Activated naive CD4-positive, alpha-beta T cell treated with anti-CD3 and anti-CD28 coated beads, Interleukin-2, amount 50 U/mL, for 24 hours (primary cell): ENCODE measurements around the gene ODAPH.
"Not testable (repeated sequence)": the region's sequence is repeated elsewhere in the genome, so short reads cannot be mapped to it uniquely, and the experiment has no call there.

Source experiments
- H3K27ac Mint-ChIP-seq: one replicate; pipeline ENCODE4 v1.8.0; 2021; ENCODE audit warnings: mild to moderate bottlenecking, mixed read lengths
- H3K27me3 Mint-ChIP-seq: one replicate; pipeline ENCODE4 v1.8.0; 2021; ENCODE audit warnings: mixed read lengths
- H3K36me3 Mint-ChIP-seq: one replicate; pipeline ENCODE4 v1.8.0; 2021; ENCODE audit warnings: mixed read lengths
- H3K4me1 Mint-ChIP-seq: one replicate; pipeline ENCODE4 v1.8.0; 2021; ENCODE audit warnings: mixed read lengths
- H3K4me3 Mint-ChIP-seq: one replicate; pipeline ENCODE4 v1.8.0; 2021; ENCODE audit warnings: mild to moderate bottlenecking, mixed read lengths
- H3K9me3 Mint-ChIP-seq: one replicate; pipeline ENCODE4 v1.8.0; 2021; ENCODE audit warnings: mixed read lengths

The ODAPH gene, protein sequence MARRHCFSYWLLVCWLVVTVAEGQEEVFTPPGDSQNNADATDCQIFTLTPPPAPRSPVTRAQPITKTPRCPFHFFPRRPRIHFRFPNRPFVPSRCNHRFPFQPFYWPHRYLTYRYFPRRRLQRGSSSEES

DNA sequence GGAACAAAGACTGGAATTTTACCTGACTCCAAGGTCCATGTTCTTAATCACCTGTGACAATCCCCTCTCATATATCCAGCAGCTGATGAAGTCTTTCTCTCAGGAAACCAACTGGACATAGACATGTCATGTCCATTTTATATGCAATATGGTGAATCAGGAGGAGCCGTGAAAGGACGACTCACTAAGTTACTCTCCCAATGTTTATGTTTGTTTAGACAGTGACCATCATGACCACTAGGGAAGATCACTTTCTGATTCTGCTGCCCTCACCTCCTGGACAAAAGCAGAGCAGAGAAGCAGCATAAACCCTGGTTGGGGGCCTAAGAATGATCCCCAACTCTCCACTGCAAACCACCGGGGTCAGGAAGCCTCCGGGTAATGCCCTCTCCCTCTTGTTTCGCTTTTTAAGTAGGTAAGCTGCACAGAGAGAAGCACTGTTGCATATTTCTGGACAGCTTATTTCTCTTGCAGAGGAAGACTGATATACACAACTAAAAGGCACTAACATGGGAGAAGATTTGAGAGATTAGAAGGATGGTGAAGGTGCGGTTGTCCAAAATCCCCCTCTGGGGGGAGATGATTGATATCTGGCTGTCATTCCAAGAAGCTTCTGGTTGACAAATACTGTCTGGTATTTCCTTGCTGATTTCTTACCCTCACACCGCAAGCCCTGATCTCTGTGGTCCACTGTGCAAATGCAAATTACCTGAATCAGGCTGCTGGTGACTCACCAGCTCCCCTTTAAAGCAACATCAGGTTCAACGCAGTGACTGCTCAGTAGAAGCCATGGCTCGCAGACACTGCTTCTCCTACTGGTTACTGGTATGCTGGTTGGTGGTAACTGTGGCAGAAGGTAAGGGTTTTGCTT, at the start of gene ODAPH:
TSS of gene ODAPH (plus strand) at position 773 of the 871 bp plus-strand sequence. CDS start at position 790, 17 bp downstream.
- Mint-ChIP-seq H3K4me1 (no peaks in the 10 kb centered on the region), H3K9me3 (no peaks in the 10 kb centered on the region), H3K27me3 (peaks cover 7% of the 10 kb centered on the region), H3K27ac (no peak within 1 kb of the TSS), H3K4me3 (no peak within 1 kb of the TSS), H3K36me3 (no peaks in the 10 kb centered on the region)

DNA sequence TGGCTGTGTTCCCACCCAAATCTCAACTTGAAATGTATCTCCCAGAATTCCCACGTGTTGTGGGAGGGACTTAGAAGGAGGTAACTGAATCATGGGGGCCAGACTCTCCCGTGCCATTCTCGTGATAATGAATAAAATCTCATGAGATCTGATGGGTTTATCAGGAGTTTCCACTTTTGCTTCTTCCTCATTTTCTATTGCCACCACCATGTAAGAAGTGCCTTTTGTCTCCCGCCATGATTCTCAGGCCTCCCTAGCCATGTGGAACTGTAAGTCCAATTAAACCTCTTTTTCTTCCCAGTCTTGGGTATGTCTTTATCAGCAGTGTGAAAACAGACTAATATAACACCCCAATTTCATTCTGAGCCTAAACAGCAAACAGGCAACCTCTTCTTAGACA, 46.3 kb upstream of the ODAPH start:
- Mint-ChIP-seq H3K4me1 (peaks cover 24% of the 10 kb centered on the region), H3K36me3 (peaks cover 15% of the 10 kb centered on the region), H3K4me3 (peak overlapping the region; percentile 60)
- H3K27me3 Mint-ChIP-seq, H3K9me3 Mint-ChIP-seq, H3K27ac Mint-ChIP-seq: not testable (repeated sequence)

DNA sequence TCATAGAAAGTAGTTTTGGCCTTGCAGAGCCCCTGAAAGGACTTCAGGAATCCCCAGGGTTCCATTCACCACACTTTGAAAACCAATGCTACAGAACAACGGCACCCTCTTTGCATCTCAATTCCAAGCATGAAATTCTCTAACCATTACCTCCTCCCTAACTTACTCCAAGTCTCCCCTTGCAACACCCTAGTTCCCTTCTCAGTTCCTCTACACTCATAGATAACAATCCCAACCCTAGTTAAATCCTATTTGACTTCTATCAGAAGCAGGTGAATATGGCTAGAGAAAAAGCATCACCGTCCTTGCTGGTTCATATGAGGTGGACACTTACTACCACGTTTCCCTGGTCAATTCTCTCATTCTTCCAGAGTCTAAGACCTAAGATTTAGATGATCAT, 44.0 kb upstream of the ODAPH start:
- peaks cover 11% of the 10 kb centered on the region for H3K36me3 Mint-ChIP-seq
- no peak overlapping the region for H3K27ac Mint-ChIP-seq

DNA sequence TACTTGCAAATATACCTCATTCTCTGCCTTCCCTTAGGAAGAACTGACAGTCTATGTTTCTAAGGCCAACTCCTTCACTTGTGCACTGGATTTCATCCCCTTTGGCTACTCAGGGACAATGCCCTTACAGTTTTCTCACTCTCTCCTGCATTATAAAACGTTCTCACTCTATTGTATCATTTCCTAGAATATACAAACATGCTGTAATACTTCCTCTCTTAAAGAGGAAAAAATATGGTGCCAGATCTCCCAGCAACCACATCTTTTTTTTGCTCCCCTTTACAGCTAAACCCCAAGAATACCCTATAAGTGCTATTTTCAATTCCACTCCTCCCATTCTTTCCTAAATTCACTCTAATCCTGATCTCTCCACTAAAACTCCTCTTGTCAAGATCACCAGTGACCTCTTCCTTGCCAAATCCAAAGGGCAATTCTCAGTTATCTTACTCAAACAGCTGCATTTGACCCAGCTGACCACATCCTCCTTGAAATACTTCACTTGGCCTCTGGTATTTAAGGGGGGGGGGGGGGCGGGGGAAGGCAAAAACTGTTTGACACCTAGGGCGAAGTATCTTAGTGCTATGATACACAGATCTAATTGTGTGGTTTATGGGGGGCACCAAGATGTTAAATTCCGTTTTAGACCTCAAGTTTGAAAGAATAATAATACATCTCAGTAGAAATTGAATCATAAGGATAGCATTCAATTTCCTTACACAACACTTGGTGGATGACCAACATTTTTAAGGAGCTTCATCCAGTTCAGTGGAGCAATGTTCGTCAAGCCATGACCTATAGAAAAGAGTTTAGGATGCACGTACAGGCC, 43.3 kb upstream of the ODAPH start:
- Mint-ChIP-seq H3K4me1 (peaks cover 24% of the 10 kb centered on the region), H3K27ac (no peak overlapping the region), H3K27me3 (no peaks in the 10 kb centered on the region), H3K4me3 (no peak overlapping the region), H3K9me3 (no peaks in the 10 kb centered on the region), H3K36me3 (peaks cover 11% of the 10 kb centered on the region)

More for the DNA sequence above, 44.0 kb upstream of the ODAPH start:
- H3K9me3 Mint-ChIP-seq: no peaks in the 10 kb centered on the region
- no peaks in the 10 kb centered on the region for H3K27me3 Mint-ChIP-seq
- peaks cover 27% of the 10 kb centered on the region for H3K4me1 Mint-ChIP-seq
- H3K4me3 Mint-ChIP-seq: no peak overlapping the region

DNA sequence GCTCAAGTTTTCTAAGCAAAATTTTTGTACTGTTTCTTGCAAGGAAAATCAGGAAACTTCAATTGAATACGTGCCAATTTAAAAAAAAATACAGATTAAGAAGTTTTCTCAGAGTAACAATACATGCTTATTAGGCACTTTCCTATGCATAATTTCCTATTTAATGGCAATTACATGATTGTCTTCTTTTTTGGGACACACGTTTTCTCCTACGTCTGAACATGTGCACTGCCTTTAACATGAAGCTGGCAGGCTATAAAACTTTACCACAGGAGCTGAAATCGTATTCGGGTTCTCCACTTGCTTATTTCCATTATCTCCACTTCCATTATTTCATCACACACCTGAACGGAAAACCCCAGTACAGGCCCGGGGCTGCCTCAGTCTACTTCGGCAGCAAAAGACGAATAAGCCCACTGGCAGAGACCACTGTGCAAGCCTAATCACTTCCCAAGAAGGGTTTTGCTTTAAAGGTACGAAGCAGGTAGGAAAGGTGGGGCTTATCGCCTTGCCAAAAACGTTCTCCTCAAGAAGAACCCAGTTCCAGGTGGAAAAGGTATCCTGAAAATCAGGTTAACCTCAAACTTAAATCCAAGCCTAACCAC, 42.2 kb upstream of the ODAPH start:
- Mint-ChIP-seq H3K27me3 (no peaks in the 10 kb centered on the region), H3K27ac (peak overlapping the region; percentile 98), H3K9me3 (no peaks in the 10 kb centered on the region), H3K4me1 (peaks cover 29% of the 10 kb centered on the region), H3K4me3 (no peak overlapping the region), H3K36me3 (peaks cover 14% of the 10 kb centered on the region)

DNA sequence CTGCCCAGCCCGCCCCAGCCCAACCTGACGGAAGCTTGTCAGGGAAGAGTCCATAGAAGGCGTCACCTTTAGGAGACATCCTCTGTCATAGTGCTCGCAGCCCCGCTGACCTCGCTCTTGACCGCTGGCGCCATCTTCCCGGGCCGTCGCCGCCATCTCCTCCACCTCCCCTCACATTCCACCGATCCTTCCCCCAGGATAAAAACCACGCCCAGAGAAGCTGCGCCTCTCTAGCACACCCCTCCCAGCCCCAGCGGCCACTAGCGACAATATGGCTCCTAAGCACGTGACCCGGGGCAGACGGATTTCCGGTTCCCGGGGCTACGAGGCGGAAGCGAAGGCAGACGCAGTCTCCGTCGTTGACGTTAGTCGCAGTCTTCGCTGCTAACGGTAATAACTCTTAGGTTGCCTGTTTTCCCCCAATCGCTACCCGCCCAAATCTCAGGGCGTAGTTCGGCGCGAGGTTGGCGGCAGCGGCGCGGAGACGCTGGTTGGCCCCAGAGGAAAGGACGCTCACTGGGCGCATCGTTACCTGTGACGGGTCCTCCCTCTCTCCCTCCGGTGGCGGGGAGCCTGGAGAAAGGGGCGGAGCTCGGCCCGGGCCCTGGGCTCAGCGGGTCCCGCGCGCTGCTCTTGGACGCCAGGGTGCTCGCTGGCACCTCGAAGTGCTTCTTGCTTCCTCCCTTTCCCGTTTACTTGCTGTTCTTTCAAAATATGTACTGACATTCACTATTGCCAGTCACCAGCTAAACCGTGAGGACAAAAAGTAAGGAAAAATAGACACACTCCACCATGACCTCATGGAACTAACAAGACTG, 41.5 kb upstream of the ODAPH start, which contains the start of the genes RCHY1 and THAP6:
TSS of gene RCHY1 (minus strand) at position 273 of the 818 bp plus-strand sequence. CDS start at position 156, 117 bp downstream.
TSS of gene THAP6 (plus strand) at position 343 of the 818 bp plus-strand sequence. CDS start 980 bp downstream, outside the sequence.
- Mint-ChIP-seq H3K27me3 (no peaks in the 10 kb centered on the region), H3K4me3 (no peak within 1 kb of the TSS), H3K4me1 (peaks cover 36% of the 10 kb centered on the region), H3K36me3 (peaks cover 21% of the 10 kb centered on the region), H3K9me3 (no peaks in the 10 kb centered on the region), H3K27ac (peak within 1 kb of the TSS; percentile 98)

DNA sequence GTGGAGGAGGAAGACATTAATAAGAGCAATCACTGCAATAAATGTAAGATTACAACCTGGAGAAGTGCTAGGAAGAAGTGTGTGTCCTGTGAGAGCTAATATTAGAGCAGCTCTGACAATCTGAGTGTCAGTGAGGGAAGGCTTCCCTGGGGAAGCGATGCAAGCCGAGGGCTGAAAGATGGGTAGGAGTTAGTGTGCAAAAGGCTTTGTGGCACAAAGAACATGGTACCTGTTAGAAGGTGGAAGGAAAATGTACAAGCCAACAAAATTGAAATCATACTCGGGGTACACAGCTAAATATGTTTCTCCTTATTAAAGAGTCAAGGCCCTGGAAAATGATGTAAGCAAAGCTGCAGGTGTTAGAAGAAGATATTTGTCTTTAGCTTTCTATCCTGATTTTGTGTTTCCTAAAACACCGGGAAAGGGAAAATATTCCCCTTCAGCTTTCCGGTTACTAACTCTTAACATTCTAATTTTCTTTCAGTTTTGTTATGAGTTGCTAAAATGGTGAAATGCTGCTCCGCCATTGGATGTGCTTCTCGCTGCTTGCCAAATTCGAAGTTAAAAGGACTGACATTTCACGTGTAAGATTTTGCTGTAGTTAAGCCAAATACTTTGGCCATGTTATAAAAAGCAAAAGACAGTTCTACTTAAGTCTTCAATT, 40.8 kb upstream of the ODAPH start:
- Mint-ChIP-seq H3K36me3 (peaks cover 22% of the 10 kb centered on the region), H3K27me3 (no peaks in the 10 kb centered on the region), H3K4me3 (no peak overlapping the region), H3K4me1 (peaks cover 41% of the 10 kb centered on the region), H3K9me3 (no peaks in the 10 kb centered on the region), H3K27ac (peak overlapping the region; percentile 98)

DNA sequence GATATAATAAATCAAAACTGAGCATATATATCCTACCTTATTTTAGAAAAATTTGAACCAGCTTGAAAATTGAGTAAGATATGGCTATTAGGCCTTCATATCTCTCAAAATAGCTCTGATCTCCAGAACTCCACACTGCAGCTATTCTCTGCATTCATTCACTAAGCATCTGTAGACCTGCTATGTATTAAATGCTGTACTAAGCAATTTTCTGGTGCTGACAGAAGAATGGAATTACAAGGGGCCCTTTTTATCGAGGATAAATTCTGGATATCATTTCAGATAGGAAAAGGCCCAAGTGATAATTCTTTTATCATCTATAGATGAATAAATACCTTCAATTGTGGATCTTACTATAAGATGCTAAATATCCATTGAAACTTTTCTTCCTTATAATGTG, 39.7 kb upstream of the ODAPH start:
- H3K27me3 Mint-ChIP-seq: no peaks in the 10 kb centered on the region
- peaks cover 52% of the 10 kb centered on the region for H3K4me1 Mint-ChIP-seq
- no peaks in the 10 kb centered on the region for H3K9me3 Mint-ChIP-seq
- peak overlapping the region; percentile 8 for H3K27ac Mint-ChIP-seq
- H3K4me3 Mint-ChIP-seq: no peak overlapping the region
- peaks cover 25% of the 10 kb centered on the region for H3K36me3 Mint-ChIP-seq

DNA sequence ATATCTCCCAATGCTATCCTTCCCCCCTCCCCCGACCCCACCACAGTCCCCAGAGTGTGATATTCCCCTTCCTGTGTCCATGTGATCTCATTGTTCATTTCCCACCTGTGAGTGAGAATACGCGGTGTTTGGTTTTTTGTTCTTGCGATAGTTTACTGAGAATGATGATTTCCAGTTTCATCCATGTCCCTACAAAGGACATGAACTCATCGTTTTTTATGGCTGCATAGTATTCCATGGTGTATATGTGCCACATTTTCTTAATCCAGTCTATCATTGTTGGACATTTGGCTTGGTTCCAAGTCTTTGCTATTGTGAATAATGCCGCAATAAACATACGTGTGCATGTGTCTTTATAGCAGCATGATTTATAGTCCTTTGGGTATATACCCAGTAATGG, 36.4 kb upstream of the ODAPH start:
- not testable (repeated sequence) for H3K27ac Mint-ChIP-seq, H3K9me3 Mint-ChIP-seq, H3K27me3 Mint-ChIP-seq
- Mint-ChIP-seq H3K4me3 (peak overlapping the region; percentile 26), H3K4me1 (peaks cover 66% of the 10 kb centered on the region), H3K36me3 (peaks cover 30% of the 10 kb centered on the region)

DNA sequence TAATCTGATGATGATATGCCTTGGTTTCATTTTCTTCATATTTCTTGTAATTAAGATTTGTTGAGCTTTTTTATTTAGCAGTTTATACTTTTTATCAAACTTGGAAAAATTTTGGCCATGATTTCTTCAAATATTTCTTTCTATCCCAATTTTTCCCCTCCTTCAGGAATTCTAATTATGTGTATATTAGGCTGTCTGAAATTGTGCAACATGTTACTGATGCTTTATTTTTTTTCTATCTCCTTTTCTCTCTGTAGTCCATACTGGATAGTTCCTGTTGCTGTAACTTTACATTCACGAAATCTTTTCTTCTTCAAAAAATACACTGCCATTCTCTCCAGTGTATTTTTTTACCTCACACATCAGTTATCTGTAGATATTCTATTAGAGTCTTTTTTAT, 30.8 kb upstream of the ODAPH start:
- Mint-ChIP-seq H3K27ac (no peak overlapping the region), H3K36me3 (peaks cover 33% of the 10 kb centered on the region)

DNA sequence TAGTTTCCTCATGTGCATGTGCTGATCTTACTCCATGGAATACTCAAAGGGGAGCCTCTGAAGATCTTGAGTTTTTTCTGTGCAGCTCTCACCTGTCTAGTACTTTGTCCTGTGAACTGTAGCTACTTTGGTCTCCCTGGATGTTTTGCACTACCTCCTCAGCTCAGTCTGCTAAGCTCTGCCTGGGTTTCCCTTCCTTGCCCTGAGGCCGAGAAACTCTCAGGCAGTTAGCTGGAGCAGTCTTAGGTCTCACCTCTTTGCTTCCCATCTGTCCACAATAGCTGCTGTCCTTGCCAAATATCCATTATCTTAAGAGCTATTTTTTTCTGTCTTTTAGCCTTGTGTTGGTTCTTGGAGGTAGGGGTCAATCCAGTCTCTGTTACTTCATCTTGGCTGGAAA, 30.0 kb upstream of the ODAPH start:
- peaks cover 5% of the 10 kb centered on the region for H3K9me3 Mint-ChIP-seq
- H3K36me3 Mint-ChIP-seq: peaks cover 35% of the 10 kb centered on the region
- H3K27me3 Mint-ChIP-seq: no peaks in the 10 kb centered on the region
- H3K4me3 Mint-ChIP-seq: no peak overlapping the region
- H3K27ac Mint-ChIP-seq: peak overlapping the region; percentile 51
- peaks cover 29% of the 10 kb centered on the region for H3K4me1 Mint-ChIP-seq

More for the DNA sequence above, 30.8 kb upstream of the ODAPH start:
- Mint-ChIP-seq H3K4me3 (no peak overlapping the region), H3K27me3 (no peaks in the 10 kb centered on the region), H3K9me3 (no peaks in the 10 kb centered on the region), H3K4me1 (peaks cover 38% of the 10 kb centered on the region)

DNA sequence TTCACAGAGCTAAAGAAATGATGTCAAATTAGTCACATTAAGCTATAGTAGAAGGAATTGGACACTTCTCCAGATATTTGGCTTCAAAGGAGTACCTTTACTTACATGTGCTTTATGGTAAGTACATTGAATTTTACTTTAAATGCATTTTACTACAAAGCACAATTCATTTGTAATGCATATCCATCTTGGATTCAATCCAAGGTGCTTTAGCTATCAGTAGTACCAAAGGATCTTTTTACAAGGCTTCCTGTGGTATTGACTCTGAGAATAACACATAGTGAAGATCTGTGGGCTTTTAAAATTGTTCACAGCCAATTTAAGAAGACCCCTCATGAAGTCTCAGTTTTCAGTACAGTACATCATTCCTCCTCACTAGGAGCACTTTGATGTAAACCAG, 28.4 kb upstream of the ODAPH start:
- Mint-ChIP-seq H3K36me3 (peaks cover 46% of the 10 kb centered on the region), H3K27me3 (no peaks in the 10 kb centered on the region), H3K9me3 (peaks cover 10% of the 10 kb centered on the region), H3K4me3 (no peak overlapping the region), H3K27ac (no peak overlapping the region), H3K4me1 (peaks cover 21% of the 10 kb centered on the region)

DNA sequence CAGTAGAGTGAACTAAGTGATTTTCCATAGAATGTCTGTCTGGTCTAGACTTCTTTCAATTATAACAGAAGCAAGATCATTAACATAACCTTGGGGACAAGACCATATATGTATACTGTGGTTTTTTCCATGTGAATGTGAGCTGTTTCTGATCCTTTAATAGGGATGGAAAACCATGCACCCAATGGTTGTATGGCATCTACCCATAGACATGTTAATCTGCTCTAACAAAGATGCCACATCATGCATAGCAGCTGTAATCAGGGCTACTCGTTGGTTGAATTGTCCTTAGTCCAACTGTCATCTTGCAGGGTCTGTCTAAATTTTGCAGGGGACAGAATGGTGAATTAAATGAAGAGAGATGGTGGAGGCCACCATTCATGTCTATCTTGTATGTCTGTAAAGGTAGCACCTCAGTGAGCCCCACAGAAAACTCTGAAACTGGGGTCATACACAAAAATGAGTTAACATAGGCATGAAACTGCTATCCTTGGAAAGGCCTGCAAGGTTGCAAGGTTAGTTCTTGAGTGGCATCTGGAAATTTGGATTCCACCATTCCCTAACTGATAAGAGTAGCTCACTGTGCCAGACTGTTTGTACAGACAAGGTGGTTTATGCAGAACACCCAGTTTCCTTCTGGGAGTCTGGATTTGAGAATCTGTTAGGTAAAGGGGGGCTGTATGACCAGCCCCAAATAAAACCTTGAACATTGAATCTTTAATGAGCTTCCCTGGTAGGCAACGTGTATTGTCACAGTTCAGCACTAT, 25.1 kb upstream of the ODAPH start:
- H3K27me3 Mint-ChIP-seq: no peaks in the 10 kb centered on the region
- peaks cover 5% of the 10 kb centered on the region for H3K4me1 Mint-ChIP-seq
- H3K4me3 Mint-ChIP-seq: no peak overlapping the region
- no peak overlapping the region for H3K27ac Mint-ChIP-seq
- peaks cover 45% of the 10 kb centered on the region for H3K36me3 Mint-ChIP-seq
- H3K9me3 Mint-ChIP-seq: peaks cover 15% of the 10 kb centered on the region
